HG02973 (cell line): Measurements from ENCODE around the gene CES4A.
A peak's percentile ranks its signal among the peaks of the same experiment; 100 is the strongest.
"Not testable (repeated sequence)": the region's sequence is repeated elsewhere in the genome, so short reads cannot be mapped to it uniquely, and the experiment has no call there.

Experiments
- ATAC-seq: cut with Tn5 transposase; IDR thresholded peaks from one replicate; pipeline ENCODE4 v1.9.1; 2021; ENCODE audit warnings: moderate library complexity; ENCODE audit not compliant: unreplicated experiment

The CES4A gene

DNA sequence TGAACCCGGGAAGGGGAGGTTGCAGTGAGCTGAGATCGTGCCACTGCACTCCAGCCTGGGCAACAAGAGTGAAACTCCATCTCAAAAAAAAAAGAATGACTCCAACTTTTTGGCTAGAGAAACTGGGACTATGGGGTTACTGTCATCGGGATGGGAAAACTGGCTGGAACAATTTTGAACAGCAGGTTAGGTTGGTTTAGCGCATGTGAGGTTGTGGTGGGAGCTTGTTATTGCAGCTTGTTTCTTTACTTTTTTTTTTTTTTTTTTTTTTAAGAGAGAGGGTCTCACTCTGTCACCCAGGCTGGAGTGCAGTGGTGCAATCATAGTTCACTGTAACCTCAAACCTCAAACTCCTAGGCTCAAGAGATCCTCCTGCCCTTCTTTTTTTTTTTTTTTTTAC lies 53.1 kb downstream of the CES4A start:
- ATAC-seq: not testable (repeated sequence)

GRCh38 chr16:67043420-67043819 lies 55.0 kb downstream of the CES4A start:
- ATAC-seq: no peak

DNA sequence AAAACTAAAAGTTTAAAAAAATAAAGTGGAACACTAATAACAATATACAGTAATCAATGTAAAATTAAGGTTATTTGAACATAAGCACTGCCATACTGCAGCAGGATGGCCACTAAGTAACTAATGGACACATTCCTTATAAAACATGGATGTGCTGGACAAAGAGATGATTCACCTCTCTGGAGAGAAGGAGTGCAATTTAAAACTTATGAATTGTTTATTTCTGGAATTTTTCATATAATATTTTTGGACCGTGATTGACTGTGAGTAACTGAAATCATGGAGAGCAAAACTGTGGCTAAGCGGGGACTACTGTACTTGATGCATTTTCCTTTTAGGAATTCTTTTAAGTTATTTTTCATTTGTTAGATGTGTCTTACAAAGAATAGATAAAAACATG lies 62.4 kb downstream of the CES4A start:
- ATAC-seq: no peak

DNA sequence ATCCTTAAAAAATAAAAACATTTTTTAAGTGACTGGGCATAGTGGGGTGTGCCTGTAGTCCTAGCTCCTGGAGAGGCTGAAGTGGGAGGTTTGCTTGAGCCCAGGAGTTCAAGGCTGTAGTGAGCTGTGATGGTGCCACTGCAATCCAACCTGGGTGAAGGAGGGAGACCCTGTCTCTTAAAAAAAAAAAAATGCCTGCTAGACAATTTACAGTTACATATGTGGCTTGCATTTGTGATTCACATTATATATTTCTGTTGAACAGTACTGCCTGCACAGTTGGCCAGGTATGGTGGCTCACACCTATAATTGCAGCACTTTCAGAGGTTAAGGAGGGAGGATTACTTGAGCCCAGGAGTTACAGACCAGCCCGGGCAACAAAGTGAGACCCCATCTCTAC lies 64.0 kb downstream of the CES4A start:
- ATAC-seq: no peak

DNA sequence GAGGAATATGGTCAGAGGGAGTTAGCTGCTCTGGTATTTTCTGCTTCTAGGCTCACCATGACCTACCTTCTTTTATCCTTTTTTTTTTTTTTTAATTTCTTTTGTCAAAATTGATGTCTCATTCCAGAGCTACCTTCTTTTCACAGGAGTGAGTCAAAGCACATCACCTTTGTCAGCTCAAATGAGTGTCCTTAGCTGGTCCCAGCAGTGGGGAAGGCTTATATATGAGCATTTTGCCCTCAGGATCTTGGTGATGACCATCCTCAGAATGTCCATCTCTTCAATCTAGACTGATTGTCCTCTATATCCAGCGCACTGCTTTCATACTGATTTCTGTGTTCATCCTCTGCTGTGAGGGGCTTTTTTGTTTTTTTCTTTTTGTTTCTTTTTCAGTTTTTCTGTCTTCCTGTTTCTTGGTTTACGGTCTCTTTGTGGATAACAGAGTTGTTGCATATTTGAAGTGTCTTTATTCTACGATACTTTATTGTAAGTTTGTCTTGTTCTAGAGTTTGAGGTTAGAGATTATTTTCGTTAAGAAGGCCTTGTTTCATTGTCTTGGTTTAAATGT lies 65.5 kb downstream of the CES4A start:
- ATAC-seq: no peak

GRCh38 chr16:67054901-67055300 lies 66.5 kb downstream of the CES4A start:
- ATAC-seq: no peak

- peak; percentile 59 for ATAC-seq
Measured at GRCh38 chr16:67055712-67056487, 67.5 kb downstream of the CES4A start.
